Measurements from ENCODE around the gene SPOCK1. TPM values are rescaled to one million over a fixed set of nuclear protein-coding genes. Genes with fewer than 3 reads are reported as not detected.

SPOCK1 gene
- total and polyA plus RNA-seq, 4 experiments from 2014 or later = not detected

DNA sequence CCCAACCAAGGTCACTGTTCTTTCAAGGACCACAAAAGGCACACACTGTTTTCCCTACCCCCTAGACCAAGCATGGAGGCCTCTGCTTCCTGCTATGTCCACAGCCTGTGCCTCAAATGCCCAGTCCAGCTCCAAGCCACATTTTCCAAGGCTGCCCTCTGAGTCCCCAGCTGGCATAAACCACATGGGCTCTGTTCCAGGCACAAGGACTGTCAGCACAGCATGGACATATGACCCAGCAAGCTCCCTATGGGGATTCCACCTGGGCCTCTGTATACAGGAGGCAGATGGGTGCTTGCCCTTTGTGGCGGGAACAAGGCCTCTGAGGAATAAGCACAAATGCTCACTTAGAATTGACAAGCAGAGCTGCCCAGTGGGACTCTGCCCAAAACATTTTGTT is 115.2 kb downstream of the SPOCK1 start:
- Histone ChIP-seq H3K4me1 (ENCODE audit: insufficient read depth, low read length) (no peaks in the 10 kb centered on the region), H3K4me3 (ENCODE audit: low read length in 2 of 2) (no peak overlapping the region), H3K27me3 (ENCODE audit: insufficient read depth, low read length) (no peaks in the 10 kb centered on the region), H3K9me3 (ENCODE audit: control insufficient read depth in 1 of 2, low read length in 2 of 2) (no peaks in the 10 kb centered on the region), H3K27ac (ENCODE audit: low read depth, low read length) (no peak overlapping the region), H3K36me3 (ENCODE audit: insufficient read depth, low read length) (no peaks in the 10 kb centered on the region)
- Mint-ChIP-seq H3K36me3 (no peaks in the 10 kb centered on the region), H3K4me3 (no peak overlapping the region), H3K27ac (no peak overlapping the region), H3K9me3 (peaks cover 4 to 31% (median 17%) of the 10 kb centered on the region in 8 donors), H3K4me1 (no peaks in the 10 kb centered on the region), H3K27me3 (no peaks in the 10 kb centered on the region)
- intact Hi-C loops (cut with micrococcal nuclease) = no loop called here
- POLR2A ChIA-PET (ENCODE audit: partially characterized antibody) = no interaction called here
- DNase-seq = no peak
- CTCF ChIA-PET (ENCODE audit: partially characterized antibody) = no interaction called here

- Mint-ChIP-seq H3K27me3 (no peaks in the 10 kb centered on the region), H3K27ac (no peak overlapping the region), H3K9me3 (peaks cover 4 to 31% (median 17%) of the 10 kb centered on the region in 8 donors), H3K4me1 (no peaks in the 10 kb centered on the region), H3K4me3 (no peak overlapping the region), H3K36me3 (no peaks in the 10 kb centered on the region)
- H3K4me1 ChIP-seq (ENCODE audit: insufficient read depth, low read length) = no peaks in the 10 kb centered on the region
- no peaks in the 10 kb centered on the region for H3K36me3 ChIP-seq (ENCODE audit: insufficient read depth, low read length)
- intact Hi-C loops (cut with micrococcal nuclease) = no loop called here
- ChIA-PET POLR2A (ENCODE audit: partially characterized antibody) (no interaction called here), CTCF (ENCODE audit: partially characterized antibody) (no interaction called here)
- H3K4me3 ChIP-seq (ENCODE audit: low read length in 2 of 2) = no peak overlapping the region
- no peak for DNase-seq
- H3K9me3 ChIP-seq (ENCODE audit: control insufficient read depth in 1 of 2, low read length in 2 of 2) = no peaks in the 10 kb centered on the region
- no peaks in the 10 kb centered on the region for H3K27me3 ChIP-seq (ENCODE audit: insufficient read depth, low read length)
- no peak overlapping the region for H3K27ac ChIP-seq (ENCODE audit: low read depth, low read length)
These were observed 117.6 kb downstream of the SPOCK1 start for GRCh38 chr5:137381555-137381954.

DNA sequence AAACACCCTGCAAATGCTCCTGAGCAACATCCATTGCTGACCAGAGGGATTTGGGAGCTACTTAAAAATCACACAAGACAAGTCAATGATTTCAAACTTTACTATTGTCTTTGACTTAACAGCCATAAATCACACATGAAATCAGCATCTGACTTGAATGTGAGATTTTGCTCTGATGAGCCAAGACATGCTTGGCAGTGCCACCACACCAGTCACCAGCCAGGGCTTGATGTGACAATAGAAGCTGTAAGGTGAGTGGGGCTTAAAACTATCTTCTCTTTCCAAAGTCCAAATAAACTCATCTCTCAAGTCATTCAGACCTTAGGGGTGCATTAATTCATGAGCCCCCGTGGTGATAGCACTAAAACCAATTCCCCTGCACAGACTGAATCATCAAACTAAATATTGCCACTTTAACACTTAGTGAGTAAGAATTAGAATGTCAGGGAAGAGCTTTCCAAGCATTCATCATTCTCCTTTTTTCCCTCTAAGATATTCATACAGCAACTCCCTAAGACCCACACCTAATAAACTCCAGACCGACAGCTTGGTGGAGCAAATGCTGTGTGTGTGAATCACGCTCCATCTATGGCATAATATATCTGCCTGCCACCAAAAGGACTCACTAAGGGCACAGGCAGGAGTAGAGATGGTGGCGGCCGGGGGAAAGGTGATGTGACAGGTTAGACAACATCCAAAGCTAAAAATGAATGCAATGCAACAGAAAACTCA is 119.4 kb downstream of the SPOCK1 start:
- Mint-ChIP-seq H3K4me1 (no peaks in the 10 kb centered on the region), H3K27ac (no peak overlapping the region), H3K4me3 (no peak overlapping the region), H3K36me3 (no peaks in the 10 kb centered on the region), H3K27me3 (no peaks in the 10 kb centered on the region), H3K9me3 (peaks cover 4 to 31% (median 17%) of the 10 kb centered on the region in 8 donors)
- intact Hi-C loops (cut with micrococcal nuclease) = no loop called here
- no peak for DNase-seq
- ChIA-PET CTCF (ENCODE audit: partially characterized antibody) (no interaction called here), POLR2A (ENCODE audit: partially characterized antibody) (no interaction called here)
- Histone ChIP-seq H3K27me3 (ENCODE audit: insufficient read depth, low read length) (no peaks in the 10 kb centered on the region), H3K36me3 (ENCODE audit: insufficient read depth, low read length) (no peaks in the 10 kb centered on the region), H3K4me3 (ENCODE audit: low read length in 2 of 2) (no peak overlapping the region), H3K9me3 (ENCODE audit: control insufficient read depth in 1 of 2, low read length in 2 of 2) (no peaks in the 10 kb centered on the region), H3K4me1 (ENCODE audit: insufficient read depth, low read length) (no peaks in the 10 kb centered on the region), H3K27ac (ENCODE audit: low read depth, low read length) (no peak overlapping the region)

- no peaks in the 10 kb centered on the region for H3K9me3 ChIP-seq (ENCODE audit: control insufficient read depth in 1 of 2, low read length in 2 of 2)
- H3K27me3 Mint-ChIP-seq = peaks cover 0 to 5% of the 10 kb centered on the region in 2 donors
- H3K4me1 Mint-ChIP-seq = no peaks in the 10 kb centered on the region
- no peaks in the 10 kb centered on the region for H3K36me3 ChIP-seq (ENCODE audit: insufficient read depth, low read length)
- H3K27ac ChIP-seq (ENCODE audit: low read depth, low read length) = no peak overlapping the region
- no peak overlapping the region for H3K27ac Mint-ChIP-seq
- H3K4me1 ChIP-seq (ENCODE audit: insufficient read depth, low read length) = no peaks in the 10 kb centered on the region
- no peak overlapping the region for H3K4me3 ChIP-seq (ENCODE audit: low read length in 2 of 2)
- intact Hi-C loops (cut with micrococcal nuclease) = no loop called here
- peaks cover 0 to 15% (median 6%) of the 10 kb centered on the region in 8 donors for H3K9me3 Mint-ChIP-seq
- H3K27me3 ChIP-seq (ENCODE audit: insufficient read depth, low read length) = no peaks in the 10 kb centered on the region
- POLR2A ChIA-PET (ENCODE audit: partially characterized antibody) = no interaction called here
- H3K36me3 Mint-ChIP-seq = no peaks in the 10 kb centered on the region
- no peak overlapping the region for H3K4me3 Mint-ChIP-seq
- no peak for DNase-seq
- CTCF ChIA-PET (ENCODE audit: partially characterized antibody) = interaction anchor here (0.8 kb wide), 1 partner anchor 9 kb away, joined by 3 read pairs; no protein-coding TSS in a partner anchor
These were observed 123.2 kb downstream of the SPOCK1 start for GRCh38 chr5:137375741-137376526.

DNA sequence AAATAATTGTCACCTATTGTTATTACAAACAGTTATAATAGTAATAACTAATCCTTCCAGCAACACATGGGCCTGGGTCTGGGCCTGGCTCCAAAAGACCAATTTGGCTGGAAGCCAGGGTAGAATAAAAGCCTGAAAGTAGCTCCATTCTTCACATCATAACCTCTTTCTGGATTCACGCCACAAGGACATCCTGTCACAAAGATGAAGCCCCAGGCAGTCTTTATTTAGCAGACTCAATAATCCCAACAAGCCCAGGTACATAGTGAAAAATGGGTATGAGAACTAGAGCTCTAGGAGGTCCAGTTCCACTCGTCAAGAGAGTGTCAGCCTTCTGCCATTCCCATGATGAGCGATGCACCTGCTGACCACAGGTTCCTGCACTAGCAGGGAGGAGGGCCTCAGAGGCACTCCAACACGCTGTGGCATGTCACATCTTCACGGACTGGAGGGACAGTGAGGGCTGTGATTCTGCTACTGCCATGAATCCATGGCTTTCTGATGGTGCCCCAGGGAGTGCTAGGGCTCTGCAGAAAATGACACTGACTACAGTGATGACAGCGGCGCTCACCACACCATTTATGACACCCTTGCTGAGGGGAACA is 124.9 kb downstream of the SPOCK1 start:
- no peaks in the 10 kb centered on the region for H3K36me3 Mint-ChIP-seq
- intact Hi-C loops (cut with micrococcal nuclease) = no loop called here
- POLR2A ChIA-PET (ENCODE audit: partially characterized antibody) = no interaction called here

GRCh38 chr5:137372773-137373160 is 126.4 kb downstream of the SPOCK1 start:
- Histone ChIP-seq H3K27ac (ENCODE audit: low read depth, low read length) (no peak overlapping the region), H3K4me1 (ENCODE audit: insufficient read depth, low read length) (no peaks in the 10 kb centered on the region), H3K4me3 (ENCODE audit: low read length in 2 of 2) (no peak overlapping the region), H3K27me3 (ENCODE audit: insufficient read depth, low read length) (no peaks in the 10 kb centered on the region), H3K36me3 (ENCODE audit: insufficient read depth, low read length) (no peaks in the 10 kb centered on the region), H3K9me3 (ENCODE audit: control insufficient read depth in 1 of 2, low read length in 2 of 2) (no peaks in the 10 kb centered on the region)
- no peaks in the 10 kb centered on the region for H3K36me3 Mint-ChIP-seq
- H3K4me1 Mint-ChIP-seq = no peaks in the 10 kb centered on the region
- H3K27ac Mint-ChIP-seq = no peak overlapping the region
- ChIA-PET CTCF (ENCODE audit: partially characterized antibody) (no interaction called here), POLR2A (ENCODE audit: partially characterized antibody) (no interaction called here)
- no peak overlapping the region for H3K4me3 Mint-ChIP-seq
- H3K9me3 Mint-ChIP-seq = peaks cover 0 to 2% (median 0%) of the 10 kb centered on the region in 8 donors
- intact Hi-C loops (cut with micrococcal nuclease) = no loop called here
- no peak for DNase-seq
- H3K27me3 Mint-ChIP-seq = peaks cover 1 to 5% of the 10 kb centered on the region in 2 donors

More for the DNA sequence above, 124.9 kb downstream of the SPOCK1 start:
- H3K27ac ChIP-seq (ENCODE audit: low read depth, low read length) = no peak overlapping the region
- no peaks in the 10 kb centered on the region for H3K27me3 ChIP-seq (ENCODE audit: insufficient read depth, low read length)
- Mint-ChIP-seq H3K27ac (no peak overlapping the region), H3K4me1 (no peaks in the 10 kb centered on the region), H3K4me3 (no peak overlapping the region), H3K9me3 (peaks cover 0 to 2% (median 0%) of the 10 kb centered on the region in 8 donors), H3K27me3 (peaks cover 1 to 5% of the 10 kb centered on the region in 2 donors)
- H3K36me3 ChIP-seq (ENCODE audit: insufficient read depth, low read length) = no peaks in the 10 kb centered on the region
- CTCF ChIA-PET (ENCODE audit: partially characterized antibody) = no interaction called here
- DNase-seq = no peak
- H3K4me1 ChIP-seq (ENCODE audit: insufficient read depth, low read length) = no peaks in the 10 kb centered on the region
- H3K4me3 ChIP-seq (ENCODE audit: low read length in 2 of 2) = no peak overlapping the region
- H3K9me3 ChIP-seq (ENCODE audit: control insufficient read depth in 1 of 2, low read length in 2 of 2) = no peaks in the 10 kb centered on the region

DNA sequence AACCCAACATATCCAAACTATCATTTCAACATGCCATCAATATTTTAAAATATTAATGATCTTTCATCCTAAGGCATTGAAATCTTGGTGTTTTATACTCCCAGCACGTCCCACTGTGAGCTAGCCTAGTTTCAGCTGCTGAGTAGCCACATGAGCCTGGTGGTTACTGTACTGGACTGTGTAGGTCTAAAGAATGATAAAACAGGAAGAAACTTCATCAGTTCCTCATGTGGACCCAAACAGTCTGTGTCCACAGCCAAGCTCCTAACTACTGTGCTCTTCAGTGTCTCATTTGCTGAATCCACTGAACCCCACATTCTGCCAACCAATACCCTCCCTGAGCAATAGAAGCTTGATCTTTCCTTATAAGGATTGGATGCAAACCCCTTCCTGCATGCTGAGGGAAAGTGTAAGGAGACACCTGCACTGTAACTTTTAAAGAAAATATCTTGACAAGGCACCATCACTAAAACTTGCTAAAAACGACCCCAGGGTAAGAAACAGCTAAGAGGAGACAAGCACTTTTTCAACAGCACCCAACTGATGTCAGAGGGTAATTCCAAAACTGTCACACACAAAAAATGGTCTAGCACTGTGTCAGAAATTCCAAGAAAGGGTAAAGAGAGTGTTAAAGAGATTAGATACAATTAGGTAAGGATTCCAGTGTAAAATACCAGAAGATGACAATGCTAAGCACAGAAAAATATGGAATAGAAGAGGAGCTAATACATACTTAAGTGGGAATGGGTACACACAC is 126.9 kb downstream of the SPOCK1 start:
- Histone ChIP-seq H3K4me3 (ENCODE audit: low read length in 2 of 2) (no peak overlapping the region), H3K27ac (ENCODE audit: low read depth, low read length) (no peak overlapping the region), H3K4me1 (ENCODE audit: insufficient read depth, low read length) (no peaks in the 10 kb centered on the region), H3K27me3 (ENCODE audit: insufficient read depth, low read length) (no peaks in the 10 kb centered on the region), H3K9me3 (ENCODE audit: control insufficient read depth in 1 of 2, low read length in 2 of 2) (no peaks in the 10 kb centered on the region), H3K36me3 (ENCODE audit: insufficient read depth, low read length) (no peaks in the 10 kb centered on the region)
- DNase-seq = no peak
- Mint-ChIP-seq H3K27me3 (peaks cover 1 to 5% of the 10 kb centered on the region in 2 donors), H3K27ac (no peak overlapping the region), H3K36me3 (no peaks in the 10 kb centered on the region), H3K9me3 (no peaks in the 10 kb centered on the region), H3K4me3 (no peak overlapping the region), H3K4me1 (no peaks in the 10 kb centered on the region)
- intact Hi-C loops (cut with micrococcal nuclease) = no loop called here
- POLR2A ChIA-PET (ENCODE audit: partially characterized antibody) = no interaction called here
- CTCF ChIA-PET (ENCODE audit: partially characterized antibody) = no interaction called here
